GDM1 (cell line): ENCODE data around the gene FEV.
A peak's percentile ranks its signal among the peaks of the same experiment; 100 is the strongest.
"Not testable (repeated sequence)": the region's sequence is repeated elsewhere in the genome, so short reads cannot be mapped to it uniquely, and the experiment has no call there.

Experiments used
- DNase-seq: peaks from one replicate; lab custom pipeline; 2025; lab: John Stamatoyannopoulos, UW

Gene FEV

GRCh38 chr2:218975060-218975777, 9.8 kb downstream of the FEV start:
- no peak for DNase-seq

- no peak for DNase-seq
Observed at GRCh38 chr2:218970894-218971293, 14.1 kb downstream of the FEV start.

DNA sequence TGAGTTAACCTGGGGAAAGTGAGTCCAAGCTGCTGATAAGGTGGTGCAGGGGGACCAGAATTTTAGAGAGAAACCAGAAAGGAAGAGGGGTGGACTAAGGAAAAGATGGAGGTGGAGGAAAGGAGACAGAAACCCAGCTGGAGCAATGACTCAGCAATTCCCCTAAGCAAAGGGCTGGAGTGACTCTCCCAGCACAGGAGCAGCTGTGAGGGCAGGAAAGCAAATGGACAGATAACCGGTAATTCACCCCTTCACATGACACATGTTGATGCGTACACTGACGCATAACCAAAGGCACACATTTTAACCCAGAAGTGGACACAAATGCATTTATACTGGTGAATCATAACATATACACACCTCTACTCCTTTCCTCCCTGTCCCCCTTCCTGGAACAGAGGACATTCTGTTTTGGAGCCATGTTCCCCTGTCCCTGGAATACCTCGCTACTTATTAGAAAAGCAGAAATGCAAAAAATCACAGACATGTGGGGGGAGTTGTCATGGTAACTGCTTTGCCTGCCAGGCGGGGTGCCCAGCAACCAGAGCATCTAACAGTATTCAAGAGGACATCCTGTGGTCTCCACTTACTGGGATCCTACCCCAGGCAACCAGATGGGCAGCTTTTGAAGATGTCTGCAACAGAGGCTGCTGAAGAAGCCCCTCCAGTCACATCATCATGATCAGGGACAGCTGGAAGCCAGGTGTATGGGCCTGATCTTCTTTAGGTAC, 20.8 kb downstream of the FEV start:
- DNase-seq, result no peak

GRCh38 chr2:218963601-218964000, 21.4 kb downstream of the FEV start:
- DNase-seq, result no peak

- DNase-seq, result no peak
Observed at GRCh38 chr2:218962859-218963492, 22.0 kb downstream of the FEV start.

GRCh38 chr2:218961651-218962570, 23.1 kb downstream of the FEV start:
- DNase-seq, result no peak

DNA sequence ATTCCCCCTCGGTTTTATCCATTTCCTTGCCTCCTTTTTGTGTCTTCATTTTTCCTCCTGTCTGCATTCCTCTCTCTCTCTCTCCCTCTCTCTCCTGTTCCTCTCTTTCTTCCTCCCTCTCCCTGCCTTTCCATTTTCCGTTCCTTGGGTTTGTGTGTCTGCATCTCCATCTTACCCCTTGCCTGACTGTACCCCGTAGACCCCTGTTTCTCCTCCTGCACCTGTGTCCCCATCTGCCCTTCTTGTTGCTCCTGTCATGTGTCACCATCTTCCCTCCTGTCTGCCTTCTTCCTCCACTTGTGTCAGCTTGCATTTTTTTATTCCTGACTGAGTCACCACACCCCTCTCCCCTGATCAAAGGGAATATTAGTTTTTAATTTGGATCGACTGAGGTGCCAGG, 23.8 kb downstream of the FEV start:
- DNase-seq, result no peak

DNA sequence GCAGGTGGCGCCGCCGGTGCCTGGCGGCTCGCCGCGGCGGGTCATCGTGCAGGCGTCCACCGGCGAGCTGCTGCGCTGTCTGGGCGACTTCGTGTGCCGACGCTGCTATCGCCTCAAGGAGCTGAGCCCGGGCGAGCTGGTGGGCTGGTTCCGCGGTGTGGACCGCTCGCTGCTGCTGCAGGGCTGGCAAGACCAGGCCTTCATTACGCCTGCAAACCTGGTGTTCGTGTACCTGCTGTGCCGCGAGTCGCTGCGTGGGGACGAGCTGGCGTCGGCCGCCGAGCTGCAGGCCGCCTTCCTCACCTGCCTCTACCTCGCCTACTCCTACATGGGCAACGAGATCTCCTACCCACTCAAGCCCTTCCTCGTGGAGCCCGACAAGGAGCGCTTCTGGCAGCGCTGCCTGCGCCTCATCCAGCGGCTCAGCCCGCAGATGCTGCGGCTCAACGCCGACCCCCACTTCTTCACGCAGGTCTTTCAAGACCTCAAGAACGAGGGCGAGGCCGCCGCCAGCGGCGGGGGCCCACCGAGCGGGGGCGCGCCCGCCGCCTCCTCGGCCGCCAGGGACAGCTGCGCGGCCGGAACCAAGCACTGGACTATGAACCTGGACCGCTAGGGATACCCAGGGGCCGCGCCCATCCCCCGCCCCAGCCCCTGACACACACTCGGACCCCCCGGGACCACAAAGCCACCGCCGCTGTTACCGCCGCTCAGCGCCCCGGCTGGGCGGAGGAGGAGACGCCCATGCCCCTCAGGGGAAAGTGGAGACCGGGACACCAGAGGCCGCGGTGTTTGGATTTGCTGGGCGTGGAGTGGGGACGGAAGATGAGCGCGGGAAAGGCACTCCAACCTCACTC, 24.4 kb downstream of the FEV start:
- no peak for DNase-seq

DNA sequence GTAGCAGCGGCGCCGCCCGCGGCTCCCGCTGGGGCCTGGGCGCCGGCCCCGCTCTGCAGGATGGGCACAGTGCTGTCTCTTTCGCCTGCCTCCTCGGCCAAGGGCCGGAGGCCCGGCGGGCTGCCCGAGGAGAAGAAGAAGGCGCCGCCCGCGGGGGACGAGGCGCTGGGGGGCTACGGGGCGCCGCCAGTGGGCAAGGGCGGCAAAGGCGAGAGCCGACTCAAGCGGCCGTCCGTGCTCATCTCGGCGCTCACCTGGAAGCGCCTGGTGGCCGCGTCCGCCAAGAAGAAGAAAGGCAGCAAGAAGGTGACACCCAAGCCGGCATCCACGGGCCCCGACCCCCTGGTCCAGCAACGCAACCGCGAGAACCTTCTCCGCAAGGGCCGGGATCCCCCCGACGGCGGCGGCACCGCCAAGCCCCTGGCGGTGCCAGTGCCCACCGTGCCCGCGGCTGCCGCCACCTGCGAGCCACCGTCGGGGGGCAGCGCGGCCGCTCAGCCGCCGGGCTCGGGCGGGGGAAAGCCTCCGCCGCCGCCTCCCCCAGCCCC, 25.1 kb downstream of the FEV start:
- no peak for DNase-seq

GRCh38 chr2:218959141-218959731, 25.7 kb downstream of the FEV start, which contains the start of gene CDK5R2:
TSS of gene CDK5R2 (plus strand) at chr2:218959666. CDS start at chr2:218959821, 155 bp downstream.
- peak; percentile 10 for DNase-seq

DNA sequence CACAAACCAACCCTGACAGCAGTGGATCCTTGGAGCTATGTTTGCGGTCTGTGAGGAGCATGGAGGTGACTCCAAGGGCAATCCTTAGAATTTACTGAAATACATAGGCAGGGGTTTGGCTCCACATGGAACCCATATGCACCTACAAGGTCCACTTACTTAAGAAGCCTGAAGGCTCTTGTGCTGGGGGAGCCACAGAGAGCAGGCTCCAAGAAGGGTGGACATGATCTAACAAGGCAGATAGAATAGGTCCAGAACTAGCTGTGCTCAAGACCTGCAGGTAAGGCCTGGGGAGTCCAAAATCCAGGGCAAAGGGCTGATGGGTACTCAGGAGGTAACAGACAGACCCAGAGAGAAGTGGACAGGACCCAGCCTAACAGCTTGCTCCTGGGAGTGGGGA, 26.7 kb downstream of the FEV start:
- DNase-seq, result no peak

DNA sequence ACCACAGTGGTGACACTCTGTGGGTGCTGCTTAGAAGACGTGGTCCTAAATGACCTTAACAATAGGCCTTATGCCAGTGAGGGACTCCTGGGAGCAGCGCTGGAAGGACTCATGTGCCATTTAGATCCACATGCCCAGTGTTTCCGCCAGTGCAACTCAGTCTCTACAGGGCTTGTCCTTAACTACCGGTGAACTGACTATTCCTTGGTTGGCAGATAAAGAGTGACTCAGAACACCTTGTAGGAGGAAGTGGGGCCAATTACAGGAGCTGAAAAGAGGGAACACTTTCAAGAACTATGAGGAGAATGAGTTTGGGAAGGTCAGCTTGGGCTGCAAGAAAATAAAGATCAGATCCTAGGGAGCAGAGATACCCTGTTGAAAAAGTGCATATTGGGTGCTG, 27.3 kb downstream of the FEV start:
- no peak for DNase-seq

DNA sequence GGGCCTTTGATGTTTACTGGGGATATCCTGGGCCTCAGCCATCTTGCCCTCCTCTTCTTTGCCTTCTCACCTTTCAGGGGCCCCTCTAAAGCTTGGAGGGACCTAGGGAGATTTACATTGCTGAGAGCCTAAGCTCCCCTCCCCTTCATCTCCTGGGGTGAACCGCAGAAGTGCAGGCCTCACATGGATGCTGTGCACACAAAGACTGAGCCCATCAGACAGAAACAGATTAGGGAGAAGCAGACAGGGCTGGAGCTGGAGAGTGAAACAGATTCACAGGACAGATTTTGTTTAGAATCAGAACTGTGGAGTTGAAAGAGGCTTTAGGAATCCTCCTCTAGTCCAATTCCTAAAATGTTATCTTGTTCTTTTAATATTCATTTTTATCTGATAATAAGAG, 28.9 kb downstream of the FEV start:
- DNase-seq, result no peak

- no peak for DNase-seq
Observed at GRCh38 chr2:218954541-218955300, 30.3 kb downstream of the FEV start.

- DNase-seq, result no peak
Observed at GRCh38 chr2:218953366-218953954, 31.5 kb downstream of the FEV start.

GRCh38 chr2:218952160-218952559, 32.8 kb downstream of the FEV start:
- DNase-seq, result no peak

- DNase-seq, result no peak
Observed at GRCh38 chr2:218946621-218947020, 38.4 kb downstream of the FEV start.

GRCh38 chr2:218944759-218945404, 40.1 kb downstream of the FEV start:
- DNase-seq, result no peak

GRCh38 chr2:218931751-218932150, 53.2 kb downstream of the FEV start:
- not testable (repeated sequence) for DNase-seq
